Small intestine (tissue), 7 donors: ENCODE measurements around the gene PFN1. TPM values are rescaled to one million over a fixed set of nuclear protein-coding genes. Genes with fewer than 3 reads are reported as not detected.

Experiments
- DNase-seq, 2 donors: peaks; one replicate each; pipeline versions ENCODE4 v3.0.0 to v3.0.0-alpha.2; 2013
- FAIRE-seq: peaks from 2 replicates; lab custom pipeline; 2012; peaks lifted over from hg19 to GRCh38; lab: Jason Lieb, UNC
- H3K27ac ChIP-seq, 3 donors: one replicate each; pipeline ENCODE4 v1.5.1; 2013; ENCODE audit warnings: low read length in 2 of 3, mild to moderate bottlenecking in 2 of 3, control low read depth in 1 of 3, inconsistent platforms in 1 of 3, low read depth in 1 of 3, moderate library complexity in 1 of 3
- H3K27me3 ChIP-seq, 3 donors: one replicate each; pipeline ENCODE4 v1.6.1; 2013; ENCODE audit warnings: low read length in 3 of 3, inconsistent platforms in 1 of 3; ENCODE audit not compliant: control insufficient read depth in 3 of 3, insufficient read depth in 3 of 3
- H3K36me3 ChIP-seq, 3 donors: one replicate each; pipeline ENCODE4 v1.6.1; 2013; ENCODE audit warnings: low read length in 3 of 3, inconsistent platforms in 1 of 3, low read depth in 1 of 3, mild to moderate bottlenecking in 1 of 3, moderate library complexity in 1 of 3; ENCODE audit not compliant: control insufficient read depth in 3 of 3, insufficient read depth in 2 of 3
- H3K4me1 ChIP-seq, 3 donors: one replicate each; pipeline ENCODE4 v1.6.1; 2013; ENCODE audit warnings: low read length in 2 of 3, inconsistent platforms in 1 of 3, low read depth in 1 of 3, mild to moderate bottlenecking in 1 of 3, moderate library complexity in 1 of 3; ENCODE audit not compliant: control insufficient read depth in 3 of 3, insufficient read depth in 2 of 3
- H3K4me3 ChIP-seq, 3 donors: one replicate each; pipeline ENCODE4 v1.5.1; 2013; ENCODE audit warnings: low read length in 3 of 3, control low read depth in 1 of 3, inconsistent platforms in 1 of 3, low read depth in 1 of 3, mild to moderate bottlenecking in 1 of 3, moderate library complexity in 1 of 3
- H3K9me3 ChIP-seq, 2 donors: one replicate each; pipeline ENCODE4 v1.6.1; 2013; ENCODE audit warnings: low read depth in 1 of 2, low read length in 1 of 2; ENCODE audit not compliant: control insufficient read depth in 2 of 2, insufficient read depth in 1 of 2
- WGBS, 3 donors: extraction: QIAGEN DNeasy Blood & Tissue Kit; methylation state at CpG; one replicate each; pipeline ENCODE4 v1.1.7; 2013; 5-methylcytosine and 5-hydroxymethylcytosine counted together
- polyA plus RNA-seq, 4 donors: library from polyadenylated mRNA; stranded (reverse) in 3 of 4; unstranded in 1 of 4; fragments of 200-250 nt in 3 of 4; fragments of 120-200 nt in 1 of 4; gene quantifications; one replicate each; pipeline versions ENCODE4 v1.2.1 to v1.2.3, GENCODE V29; 2013
- donor health status: healthy with polysubstance abuse.
- donor health status: control.
- donor health status: control.
- donor health status: Bipolar disorder and iron deficiency.
- donor health status: healthy.

PFN1 gene
- polyA plus RNA-seq, 4 donors, result 501 to 1,180 (median 908) TPM

- FAIRE-seq (no peak), DNase-seq (peak in 1 of 2 donors; percentile 39)
Measured at GRCh38 chr17:4950746-4951204, 2.4 kb upstream of the PFN1 start, which contains the start of gene ENO3. TSS of gene ENO3 (plus strand) at chr17:4951119. CDS start at chr17:4951830, 711 bp downstream.

GRCh38 chr17:4950075-4950745 lies 1.9 kb upstream of the PFN1 start:
- FAIRE-seq, result no peak
- 2 to 4% (median 2%) methylated on average over 31 to 52 of the region's 52 CpGs for WGBS, 3 donors
- H3K4me1 ChIP-seq, result peaks cover 0 to 35% (median 13%) of the 10 kb centered on the region in 3 donors

More at GRCh38 chr17:4950746-4951204, 2.4 kb upstream of the PFN1 start, which contains the start of gene ENO3:
- H3K36me3 ChIP-seq, result peaks cover 0 to 13% (median 5%) of the 10 kb centered on the region in 3 donors
- H3K27me3 ChIP-seq, result no peaks in the 10 kb centered on the region
- no peaks in the 10 kb centered on the region for H3K9me3 ChIP-seq
- H3K4me1 ChIP-seq, result peaks cover 0 to 29% (median 10%) of the 10 kb centered on the region in 3 donors
- 26 to 43% (median 37%) methylated on average over 7 of the region's 7 CpGs for WGBS, 3 donors
- peak within 1 kb of the TSS in 2 of 3 donors; percentile 69 to 87 for H3K4me3 ChIP-seq
- H3K27ac ChIP-seq, result peak within 1 kb of the TSS; percentile 95 to 100 (median 97)

GRCh38 chr17:4949321-4950074 lies 1.2 kb upstream of the PFN1 start:
- Histone ChIP-seq H3K27ac (peak overlapping the region; percentile 91 to 100 (median 99)), H3K4me1 (peaks cover 3 to 40% (median 13%) of the 10 kb centered on the region in 3 donors), H3K27me3 (no peaks in the 10 kb centered on the region), H3K36me3 (peaks cover 0 to 26% (median 12%) of the 10 kb centered on the region in 3 donors), H3K9me3 (no peaks in the 10 kb centered on the region), H3K4me3 (peak overlapping the region; percentile 54 to 93 (median 87))
- DNase-seq (peak; percentile 91 to 93), FAIRE-seq (no peak)
- 0 to 1% (median 1%) methylated on average over 42 to 75 of the region's 75 CpGs for WGBS, 3 donors

More at GRCh38 chr17:4950075-4950745, 1.9 kb upstream of the PFN1 start:
- Histone ChIP-seq H3K9me3 (no peaks in the 10 kb centered on the region), H3K27ac (peak overlapping the region; percentile 95 to 100 (median 97)), H3K27me3 (no peaks in the 10 kb centered on the region), H3K4me3 (peak overlapping the region in 2 of 3 donors; percentile 69 to 87), H3K36me3 (peaks cover 0 to 19% (median 7%) of the 10 kb centered on the region in 3 donors)
- DNase-seq, result peak in 1 of 2 donors; percentile 67

- H3K4me1 ChIP-seq, result peaks cover 3 to 40% (median 16%) of the 10 kb centered on the region in 3 donors
- DNase-seq (peak; percentile 89 to 96), FAIRE-seq (no peak)
- peak overlapping the region; percentile 54 to 93 (median 87) for H3K4me3 ChIP-seq
- 0 to 1% (median 0%) methylated on average over 25 to 40 of the region's 40 CpGs for WGBS, 3 donors
- no peaks in the 10 kb centered on the region for H3K9me3 ChIP-seq
- H3K27ac ChIP-seq, result peak overlapping the region; percentile 91 to 100 (median 99)
- H3K27me3 ChIP-seq, result no peaks in the 10 kb centered on the region
- H3K36me3 ChIP-seq, result peaks cover 0 to 31% (median 16%) of the 10 kb centered on the region in 3 donors
Measured at GRCh38 chr17:4948931-4949320, 596 bp upstream of the PFN1 start.

- 0 to 1% (median 0%) methylated on average over 36 to 56 of the region's 56 CpGs for WGBS, 3 donors
- Histone ChIP-seq H3K27me3 (no peaks in the 10 kb centered on the region), H3K4me3 (peak overlapping the region; percentile 87 to 99 (median 93)), H3K36me3 (peaks cover 0 to 42% (median 21%) of the 10 kb centered on the region in 3 donors), H3K4me1 (peaks cover 4 to 40% (median 16%) of the 10 kb centered on the region in 3 donors), H3K9me3 (no peaks in the 10 kb centered on the region), H3K27ac (peak overlapping the region; percentile 95 to 98 (median 97))
- DNase-seq (peak; percentile 69 to 76), FAIRE-seq (no peak)
Measured at GRCh38 chr17:4947411-4948165, 742 bp downstream of the PFN1 start.

- no peaks in the 10 kb centered on the region for H3K9me3 ChIP-seq
- no peaks in the 10 kb centered on the region for H3K27me3 ChIP-seq
- peaks cover 4 to 41% (median 16%) of the 10 kb centered on the region in 3 donors for H3K4me1 ChIP-seq
- peak overlapping the region; percentile 86 to 97 (median 86) for H3K27ac ChIP-seq
- 0 to 5% (median 0%) methylated on average over 5 to 7 of the region's 7 CpGs for WGBS, 3 donors
- peaks cover 0 to 48% (median 24%) of the 10 kb centered on the region in 3 donors for H3K36me3 ChIP-seq
- FAIRE-seq (no peak), DNase-seq (no peak)
- H3K4me3 ChIP-seq, result peak overlapping the region; percentile 87 to 99 (median 93)
Measured at GRCh38 chr17:4947010-4947410, 1.3 kb downstream of the PFN1 start.

GRCh38 chr17:4946312-4946976 lies 1.9 kb downstream of the PFN1 start:
- Histone ChIP-seq H3K4me1 (peaks cover 4 to 42% (median 18%) of the 10 kb centered on the region in 3 donors), H3K36me3 (peaks cover 0 to 51% (median 24%) of the 10 kb centered on the region in 3 donors), H3K27ac (peak overlapping the region; percentile 86 to 97 (median 86)), H3K4me3 (peak overlapping the region; percentile 87 to 99 (median 93)), H3K27me3 (no peaks in the 10 kb centered on the region), H3K9me3 (no peaks in the 10 kb centered on the region)
- DNase-seq, result no peak
- 8 to 21% (median 8%) methylated on average over 16 of the region's 16 CpGs for WGBS, 3 donors
- no peak for FAIRE-seq
